ENCODE results near the gene STRADA.
"Not testable (repeated sequence)": the region's sequence is repeated elsewhere in the genome, so short reads cannot be mapped to it uniquely, and the experiment has no call there.

Gene STRADA

DNA sequence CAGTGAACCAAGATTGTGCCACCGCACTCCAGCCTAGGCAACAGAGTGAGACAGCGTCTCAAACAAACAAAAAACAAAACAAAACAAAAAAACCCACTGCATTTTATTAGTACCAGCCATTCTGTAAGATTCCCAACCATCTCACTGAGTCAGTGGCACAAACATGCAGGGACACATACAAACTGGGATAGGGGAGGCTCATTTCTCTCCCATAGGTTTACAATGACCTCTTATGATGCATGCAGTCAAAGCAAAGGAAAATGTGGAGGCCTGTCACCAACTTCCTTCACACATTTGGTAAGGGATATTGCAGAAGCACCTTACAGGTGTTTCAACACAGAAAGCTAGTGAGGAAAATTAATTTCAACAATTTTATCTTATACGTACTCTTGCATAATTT lies 12.4 kb upstream of the STRADA start:
- DNase-seq = no peak

DNA sequence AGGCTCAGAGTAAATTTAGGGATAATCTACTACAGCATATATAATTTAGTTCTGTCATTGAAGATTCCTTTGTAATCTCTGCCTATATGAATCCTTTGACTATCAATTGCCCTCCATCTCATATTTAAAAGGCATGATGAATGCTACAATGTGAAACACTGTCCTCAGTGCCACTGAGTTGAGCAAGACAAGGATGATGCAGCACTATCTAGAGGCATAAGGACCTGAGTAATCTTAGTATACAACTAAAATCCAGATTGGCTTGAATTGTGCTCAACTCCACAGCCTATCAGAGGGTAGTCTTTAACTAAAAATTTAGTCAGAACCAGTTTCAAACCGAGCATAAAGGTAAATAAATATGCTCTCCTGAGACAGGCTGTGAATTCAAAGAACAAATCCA lies 11.6 kb upstream of the STRADA start:
- DNase-seq = no peak

DNA sequence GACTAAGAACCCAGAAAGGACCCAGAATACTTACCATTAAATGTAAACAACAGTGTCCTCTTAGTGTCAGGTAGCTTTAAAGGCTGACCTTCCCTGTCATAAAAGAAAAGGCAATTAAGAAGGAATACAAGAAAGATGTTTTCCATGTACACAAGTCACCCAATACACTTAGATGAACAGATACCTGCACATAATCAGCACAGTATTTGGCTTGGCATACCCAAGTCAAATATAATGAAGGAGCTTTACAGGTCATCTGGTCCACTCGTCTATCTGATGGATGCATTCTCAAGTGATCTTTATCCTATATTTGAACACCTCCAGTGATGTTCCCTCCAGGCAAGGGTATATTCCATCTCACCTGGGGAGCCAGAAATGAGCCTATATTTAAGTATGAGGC lies 11.1 kb upstream of the STRADA start:
- no peak for DNase-seq

DNA sequence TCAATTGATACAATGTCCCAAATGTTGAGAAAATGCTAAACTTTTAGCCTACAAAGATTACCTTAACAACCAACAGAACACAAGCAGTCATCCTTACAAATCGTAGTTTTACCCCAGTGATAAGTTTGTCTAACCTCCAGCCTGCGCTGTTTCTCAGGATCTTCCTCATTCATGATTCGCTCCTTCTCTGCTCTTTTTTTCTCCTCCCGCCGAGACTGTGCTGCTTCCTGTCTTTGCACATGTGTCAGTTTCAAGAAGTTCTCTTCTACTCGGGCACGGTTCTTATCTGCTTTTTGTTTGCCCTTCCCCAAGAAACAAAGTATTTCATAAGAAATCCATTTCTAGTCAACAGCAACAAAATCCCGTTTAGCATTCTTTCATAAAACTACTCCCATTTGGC lies 10.2 kb upstream of the STRADA start:
- DNase-seq = peak; percentile 57

DNA sequence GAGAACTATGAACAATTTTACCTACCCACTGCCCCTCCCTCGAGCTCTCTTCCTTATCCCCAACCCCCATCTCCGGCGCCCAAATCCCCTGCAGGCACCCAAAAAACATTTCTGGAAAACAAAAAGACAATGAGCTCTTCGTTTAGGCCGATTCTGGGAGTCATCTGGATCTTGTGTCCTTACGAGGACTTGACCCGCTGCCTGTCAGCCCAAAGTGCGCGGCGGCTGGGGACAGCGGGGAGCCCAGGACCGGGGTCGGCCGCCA lies 524 bp downstream of the STRADA start:
- no peak for DNase-seq

DNA sequence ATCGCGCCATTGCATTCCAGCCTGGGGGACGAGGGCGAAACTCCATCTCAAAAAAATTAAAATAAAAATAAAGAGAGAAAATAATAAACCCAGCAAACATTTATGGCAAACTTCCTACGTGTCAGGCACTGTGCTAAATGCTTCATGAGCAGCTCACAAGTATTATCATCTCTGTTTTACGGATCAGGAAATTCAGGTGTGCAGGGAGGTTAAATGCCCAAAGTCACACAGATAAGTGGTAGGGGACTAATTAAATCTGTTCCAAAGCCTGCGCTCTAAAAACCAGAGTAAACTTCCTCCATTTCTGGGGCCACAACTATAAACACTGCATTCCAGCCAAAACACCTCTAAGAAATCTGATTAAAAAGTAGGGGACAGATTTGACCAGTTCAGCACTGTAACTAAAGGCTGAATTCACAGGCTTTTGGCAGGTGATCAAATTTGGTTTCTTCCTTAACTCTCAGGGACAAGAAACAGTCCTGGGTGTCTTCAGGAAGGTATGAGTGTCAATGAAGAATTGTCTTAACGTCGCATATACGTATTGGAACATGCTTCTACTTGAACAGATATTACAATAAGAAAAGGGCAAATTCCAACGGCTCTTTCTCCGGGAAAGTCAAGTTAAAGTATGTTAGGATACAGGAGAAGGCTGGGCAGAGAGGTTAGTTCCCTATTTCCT lies 996 bp downstream of the STRADA start:
- no peak for DNase-seq

DNA sequence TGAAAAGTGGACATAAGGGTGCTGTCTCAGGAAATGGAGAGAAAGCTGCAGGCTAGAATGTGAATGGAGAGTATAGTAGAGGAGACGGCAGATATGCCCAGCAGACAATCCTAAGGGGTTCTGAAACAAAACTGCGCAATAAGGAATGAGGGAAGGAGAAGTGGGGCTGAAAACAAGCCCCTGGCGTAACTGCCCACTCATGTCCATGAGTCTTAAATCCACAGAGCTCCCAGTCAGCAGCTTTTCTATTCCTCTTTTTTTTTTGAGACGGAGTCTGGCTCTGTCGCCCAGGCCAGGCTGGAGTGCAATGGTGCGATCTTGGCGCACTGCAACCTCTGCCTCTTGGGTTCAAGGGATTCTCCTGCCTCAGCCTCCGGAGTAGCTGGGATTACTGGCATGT lies 5.9 kb downstream of the STRADA start:
- DNase-seq = no peak

DNA sequence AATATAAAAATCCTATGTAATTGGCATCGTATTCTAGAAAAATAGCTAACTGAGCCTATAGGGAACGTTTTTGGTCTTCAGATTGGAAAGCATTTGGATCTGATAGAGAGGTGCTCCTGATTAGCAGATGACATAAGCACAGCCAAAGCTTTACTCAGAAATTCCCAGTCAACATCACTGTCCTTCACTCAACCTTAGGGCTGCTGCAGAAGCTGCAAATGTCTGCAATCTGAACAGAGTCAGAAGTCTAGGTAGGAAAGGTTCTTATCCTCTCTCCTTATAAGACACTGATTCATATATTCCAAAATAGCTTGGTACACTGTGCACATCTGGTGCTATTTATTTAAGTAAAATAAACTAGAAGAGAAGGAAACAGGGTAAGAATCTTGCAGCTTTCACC lies 19.2 kb downstream of the STRADA start:
- no peak for DNase-seq

DNA sequence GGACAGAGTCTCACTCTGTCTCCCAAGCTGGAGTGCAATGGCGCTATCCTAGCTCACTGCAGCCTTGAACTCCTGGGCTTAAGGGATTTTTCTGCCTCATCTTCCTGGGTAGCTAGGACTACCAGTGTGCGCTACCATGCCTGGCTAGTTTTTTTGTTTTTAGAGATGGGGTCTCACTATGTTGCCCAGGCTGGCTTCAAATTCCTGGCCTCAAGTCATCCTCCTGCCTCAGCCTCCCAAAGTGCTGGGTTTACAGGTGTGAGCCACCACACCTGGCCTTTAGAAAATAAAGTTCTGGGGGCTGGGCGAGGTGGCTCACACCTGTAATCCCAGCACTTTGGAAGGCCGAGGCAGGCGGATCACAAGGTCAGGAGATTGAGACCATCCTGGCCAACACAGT lies 21.4 kb downstream of the STRADA start:
- not testable (repeated sequence) for DNase-seq

DNA sequence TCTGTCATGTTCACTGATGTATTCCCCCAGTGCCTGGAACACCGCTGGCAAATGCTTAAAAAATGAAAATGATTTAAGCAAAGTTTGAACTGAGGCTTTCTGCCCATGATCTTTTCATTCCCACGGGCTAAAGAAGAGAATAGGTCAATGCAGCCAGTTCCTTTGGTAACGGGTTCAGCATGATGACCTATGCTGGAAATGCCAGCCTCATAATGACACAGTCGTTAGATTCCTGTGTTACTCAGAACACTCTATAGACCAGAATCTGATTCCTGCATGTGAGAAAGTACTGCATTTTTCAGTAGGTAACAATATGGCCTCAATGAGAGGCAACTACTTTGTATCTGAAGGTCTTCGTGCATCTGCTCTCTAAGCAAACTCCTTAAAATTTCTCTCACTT lies 22.6 kb downstream of the STRADA start:
- DNase-seq = no peak

DNA sequence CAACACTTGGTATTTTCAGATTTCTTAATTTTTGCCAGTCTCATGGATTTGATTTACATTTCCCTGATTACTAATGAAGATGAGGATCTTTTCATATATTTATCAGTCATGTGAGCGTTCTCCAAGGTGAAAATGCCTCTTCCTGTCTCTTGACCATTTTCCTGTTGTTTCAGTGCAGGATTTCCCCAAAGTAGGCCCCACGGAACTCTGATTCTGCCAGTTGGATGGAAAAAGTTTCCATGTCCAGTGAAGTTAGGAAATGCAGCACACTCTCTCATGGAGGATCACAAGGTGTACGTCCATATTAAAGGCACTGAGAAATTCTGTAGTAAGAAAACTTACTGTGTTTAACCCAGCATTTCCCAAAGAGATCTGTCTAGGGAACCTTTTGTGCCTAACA lies 25.2 kb downstream of the STRADA start:
- no peak for DNase-seq

DNA sequence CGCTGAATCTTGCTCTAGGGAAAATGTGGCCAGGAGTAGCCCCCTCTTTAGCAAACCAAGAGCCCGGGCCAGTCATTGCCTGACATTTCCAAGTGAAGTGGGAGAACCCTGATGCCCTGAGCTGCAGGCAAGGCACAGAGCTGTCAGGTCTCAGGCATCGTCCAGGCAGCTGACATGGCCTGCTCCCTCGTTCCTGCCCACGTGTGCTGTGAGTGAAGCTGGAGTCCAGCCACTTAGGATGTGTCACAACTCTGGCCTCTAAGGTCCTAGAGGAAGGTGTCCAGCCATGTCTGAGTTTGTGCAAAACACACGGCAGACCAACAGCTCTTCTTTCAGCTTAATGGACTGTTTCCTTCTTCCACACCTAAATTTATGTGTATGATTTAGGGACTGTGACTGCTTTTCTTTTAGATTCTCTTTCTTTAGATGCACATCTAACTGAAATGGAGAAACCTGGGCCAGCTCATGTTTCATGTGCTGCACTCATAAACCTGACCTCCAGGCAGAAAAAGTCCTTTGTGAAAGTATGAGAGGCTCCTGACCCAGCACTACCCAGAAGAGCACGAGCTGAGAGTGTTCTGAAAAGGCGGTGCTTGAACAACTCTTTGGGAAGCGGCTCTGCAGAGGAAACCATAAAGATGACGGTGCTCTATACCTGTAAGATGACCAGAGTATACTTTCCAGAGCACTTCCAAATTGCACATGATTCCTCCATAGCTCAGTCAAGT lies 26.9 kb downstream of the STRADA start:
- no peak for DNase-seq

DNA sequence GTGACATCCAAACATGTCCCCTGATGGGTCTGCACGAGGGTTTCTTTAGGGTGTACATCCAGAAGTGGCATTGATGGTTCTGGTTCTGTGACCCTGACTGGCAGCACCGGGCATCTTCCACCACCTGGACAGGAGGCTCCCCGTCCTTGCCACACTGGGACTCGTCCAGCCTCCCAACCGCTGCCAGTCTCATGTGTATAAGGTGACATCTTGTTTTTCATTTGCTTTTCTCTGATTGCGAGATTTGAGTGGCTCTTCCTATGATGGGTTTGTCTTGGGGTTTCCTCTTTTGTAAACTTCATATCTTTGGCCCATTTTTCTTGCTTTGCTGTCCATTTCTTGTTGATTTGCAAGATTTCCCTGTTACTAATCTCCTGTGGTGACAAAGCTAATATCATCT lies 32.5 kb downstream of the STRADA start:
- DNase-seq = no peak

DNA sequence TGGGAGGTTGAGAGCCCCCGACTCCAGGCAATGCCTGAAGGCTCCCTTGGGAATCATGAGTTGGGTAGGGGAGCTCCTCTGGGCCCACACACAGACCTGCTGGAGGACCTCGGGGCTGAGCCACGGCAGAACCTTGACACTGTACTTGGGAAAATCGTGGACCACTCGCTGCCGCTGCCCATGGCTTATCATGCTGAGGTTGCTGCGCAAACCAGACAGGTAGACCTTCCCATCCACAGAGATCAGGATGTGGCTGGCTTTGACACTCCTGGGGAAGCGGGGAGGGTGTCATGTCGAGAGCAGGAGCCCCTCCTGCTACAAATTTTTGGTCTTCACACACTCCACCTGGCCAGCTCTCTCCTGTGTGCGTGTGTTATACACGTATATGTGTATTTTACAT lies 34.4 kb downstream of the STRADA start:
- DNase-seq = peak; percentile 62

DNA sequence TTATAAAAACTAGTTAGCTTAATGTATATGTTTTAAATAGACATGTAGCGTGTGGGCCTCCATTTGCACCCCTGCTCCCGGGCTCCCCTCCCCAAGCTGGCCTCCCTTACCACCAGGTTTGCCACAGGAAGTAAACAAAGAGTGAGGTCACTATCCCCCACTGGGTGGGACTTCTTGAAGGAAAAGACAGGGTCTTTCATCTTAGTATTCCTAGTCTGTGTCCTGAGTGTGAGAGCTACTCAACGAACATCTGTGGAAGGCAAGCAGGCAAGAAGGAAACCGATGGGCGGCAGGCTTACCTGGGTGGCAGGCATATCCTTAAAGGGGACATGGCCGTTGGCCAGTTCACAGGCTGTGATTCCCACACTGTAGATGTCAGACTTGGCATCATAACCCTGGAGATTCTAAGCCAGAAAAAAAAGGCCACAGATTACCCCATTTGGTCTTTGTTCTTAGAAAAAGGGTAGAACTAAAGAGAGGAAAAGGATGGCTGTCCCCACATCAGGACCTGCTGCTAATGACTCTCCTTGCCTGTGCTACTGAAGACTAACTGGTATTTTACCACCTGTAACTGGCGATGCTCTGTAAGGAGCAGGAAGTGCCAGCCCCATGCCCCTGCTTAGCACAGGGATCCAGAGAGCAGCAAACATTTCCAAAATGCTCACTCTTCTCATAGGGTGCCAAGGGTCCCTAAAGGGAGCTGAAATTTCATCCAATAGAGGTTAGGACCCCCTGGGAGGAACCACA lies 35.1 kb downstream of the STRADA start:
- peak; percentile 50 for DNase-seq

DNA sequence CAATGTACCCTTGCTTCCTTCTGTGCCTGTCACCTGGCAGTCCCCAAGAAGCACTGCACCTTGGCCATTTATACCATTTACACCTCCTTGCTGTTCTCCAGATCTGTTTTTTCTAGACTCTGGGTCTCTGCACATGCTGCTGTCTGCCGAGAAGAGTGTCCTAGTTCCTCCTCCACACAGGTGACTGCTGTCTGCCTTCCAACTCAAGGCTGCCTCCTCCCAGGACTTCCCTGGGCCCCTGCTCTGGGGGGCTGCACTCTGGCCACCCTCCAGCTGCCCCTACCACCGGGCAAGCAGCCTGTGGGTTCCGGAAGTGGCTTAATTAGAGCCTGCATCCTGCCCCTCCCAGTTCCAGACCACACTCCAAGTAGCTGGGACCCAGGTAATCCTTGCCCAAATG lies 35.9 kb downstream of the STRADA start:
- DNase-seq = no peak

DNA sequence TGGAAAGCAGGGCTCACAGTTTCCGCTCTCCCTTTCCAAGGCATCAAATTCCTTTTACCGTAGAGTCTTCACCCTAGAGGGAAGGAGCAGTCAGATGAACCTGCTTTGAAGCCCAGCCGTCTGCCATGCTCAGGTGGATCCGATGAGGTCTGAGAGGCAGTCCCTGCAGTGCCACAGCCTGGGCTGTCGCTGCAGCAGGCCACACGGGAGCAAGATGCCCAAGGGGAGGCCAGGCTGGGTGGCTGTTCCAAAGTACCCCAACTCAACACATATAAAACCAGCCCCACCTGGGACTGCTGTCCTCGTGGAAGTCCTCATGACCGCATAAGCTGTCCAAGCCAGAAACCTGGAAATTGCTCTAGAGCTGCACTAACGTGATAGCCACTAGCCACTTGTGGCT lies 36.8 kb downstream of the STRADA start:
- DNase-seq = no peak

DNA sequence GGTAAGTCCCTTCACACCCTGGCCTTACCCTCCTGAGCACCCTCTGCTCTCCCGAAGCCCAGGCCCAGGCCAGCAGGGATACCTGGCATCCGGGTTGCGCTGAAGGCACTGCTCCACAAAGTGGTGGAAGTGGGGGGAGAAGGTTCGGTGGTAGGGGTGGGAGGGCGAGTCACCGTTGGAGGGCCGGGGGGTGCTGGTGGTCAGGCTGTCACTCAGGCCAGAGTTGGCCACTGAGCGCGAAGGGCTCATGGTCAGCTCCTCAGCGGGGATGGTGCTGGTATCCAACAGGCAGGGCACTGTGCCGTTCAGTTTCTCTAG lies 37.4 kb downstream of the STRADA start:
- DNase-seq = no peak

DNA sequence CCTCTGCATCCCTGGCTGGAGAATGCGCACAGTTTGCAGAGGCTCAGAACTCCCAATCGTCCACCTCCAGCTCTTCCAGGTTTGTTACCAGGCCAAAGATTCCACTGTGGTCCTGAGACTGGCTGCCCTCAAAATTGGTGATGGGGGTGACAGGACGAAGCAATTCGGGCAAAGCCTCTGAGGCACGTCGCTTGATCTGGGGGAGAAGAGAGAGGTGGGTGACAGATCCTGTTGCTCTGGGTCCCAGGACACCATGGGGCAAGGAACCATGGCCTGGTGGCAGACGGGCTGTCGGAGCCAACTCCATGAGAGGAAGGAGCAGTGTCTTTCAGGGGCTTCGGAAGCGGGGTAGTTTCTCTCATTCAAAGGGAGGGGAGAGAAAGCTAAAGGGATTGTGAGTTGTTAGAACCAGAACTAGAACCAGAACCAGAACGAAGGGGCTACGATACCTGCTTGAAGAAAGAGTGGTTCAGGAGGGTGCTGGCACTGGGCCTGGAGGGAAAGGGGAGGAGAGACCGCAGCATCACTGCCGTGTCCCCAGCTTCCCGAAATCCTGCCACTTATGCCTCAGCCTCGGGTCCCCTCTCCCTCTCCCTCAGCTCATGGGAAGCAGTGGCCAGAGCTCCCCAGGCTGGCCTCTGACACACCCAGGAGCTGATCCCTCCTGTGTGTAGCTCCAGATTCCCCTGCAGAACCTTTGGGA lies 37.9 kb downstream of the STRADA start:
- no peak for DNase-seq

DNA sequence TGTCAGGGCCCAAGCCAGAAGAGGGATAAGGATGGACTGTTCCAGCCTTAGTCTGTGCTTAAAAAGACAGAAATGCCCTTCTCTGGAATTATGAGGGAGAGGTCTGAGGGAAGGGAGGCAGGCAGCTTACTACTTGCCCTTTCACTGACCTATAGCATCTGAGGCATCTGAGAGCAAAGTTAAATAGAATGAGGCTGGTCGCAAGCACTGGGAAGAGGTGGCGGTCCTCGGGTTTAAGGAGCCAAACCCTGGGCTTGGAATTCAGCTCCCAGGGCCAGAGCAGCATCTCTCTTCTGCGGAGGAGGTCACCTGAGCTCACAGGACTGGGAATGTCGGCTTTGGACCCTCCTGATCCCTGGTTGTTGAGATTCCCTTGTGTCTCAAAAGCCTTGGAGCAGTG lies 38.6 kb downstream of the STRADA start:
- no peak for DNase-seq

DNA sequence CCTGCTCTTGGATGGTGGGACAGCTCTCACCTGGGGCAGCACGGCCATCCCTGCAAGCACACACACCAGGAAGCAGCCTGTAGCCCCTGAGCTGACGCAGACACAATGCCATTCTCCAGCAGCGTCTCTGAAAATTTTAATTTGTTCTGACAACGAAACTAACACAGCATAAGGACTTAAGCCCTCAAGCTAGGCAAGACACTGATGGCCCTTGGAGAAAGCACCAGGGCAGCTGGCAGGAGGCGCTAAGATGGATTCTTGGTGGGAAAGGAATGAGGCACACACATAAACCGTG lies 38.9 kb downstream of the STRADA start:
- no peak for DNase-seq

DNA sequence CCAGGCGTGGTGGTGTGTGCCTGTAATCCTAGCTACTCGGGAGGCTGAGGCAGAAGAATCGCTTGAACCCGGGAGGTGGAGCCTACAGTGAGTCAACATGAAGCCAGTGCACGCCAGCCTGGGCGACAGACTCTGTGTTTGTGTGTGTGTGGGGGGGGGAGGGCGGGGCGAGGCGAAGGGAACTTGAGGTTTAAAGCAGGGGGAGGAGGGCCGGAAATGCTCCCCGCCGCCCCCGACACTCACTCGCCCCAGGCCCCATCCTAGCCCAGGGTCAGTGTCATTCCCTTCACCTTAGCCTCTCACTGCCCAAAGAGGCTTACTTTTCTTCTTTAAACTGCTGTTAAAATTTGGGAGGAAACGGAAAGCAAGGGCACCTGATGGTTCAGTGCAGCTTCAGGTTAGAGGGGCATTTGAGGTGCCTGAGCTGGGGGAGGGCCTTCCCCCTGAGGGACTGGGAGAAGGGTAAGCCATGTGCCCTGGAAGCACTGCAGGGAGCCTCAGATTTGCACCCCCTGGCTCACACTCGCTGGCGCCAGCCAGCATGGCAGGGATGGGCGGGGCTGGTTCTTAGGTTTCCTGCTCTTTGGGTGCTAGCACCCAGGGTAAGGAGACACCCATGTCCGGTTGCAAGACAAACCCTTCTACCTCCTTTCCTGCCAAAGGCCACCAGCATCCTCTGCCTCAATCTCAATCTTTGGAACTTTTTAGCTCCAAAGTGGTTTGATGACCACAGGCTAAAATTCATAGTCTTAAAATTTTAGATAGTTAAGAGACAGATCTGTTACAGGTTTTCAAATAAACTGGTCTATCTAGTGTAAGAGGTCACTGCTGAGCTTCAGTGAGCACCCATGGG lies 39.5 kb downstream of the STRADA start:
- peak; percentile 93 for DNase-seq

DNA sequence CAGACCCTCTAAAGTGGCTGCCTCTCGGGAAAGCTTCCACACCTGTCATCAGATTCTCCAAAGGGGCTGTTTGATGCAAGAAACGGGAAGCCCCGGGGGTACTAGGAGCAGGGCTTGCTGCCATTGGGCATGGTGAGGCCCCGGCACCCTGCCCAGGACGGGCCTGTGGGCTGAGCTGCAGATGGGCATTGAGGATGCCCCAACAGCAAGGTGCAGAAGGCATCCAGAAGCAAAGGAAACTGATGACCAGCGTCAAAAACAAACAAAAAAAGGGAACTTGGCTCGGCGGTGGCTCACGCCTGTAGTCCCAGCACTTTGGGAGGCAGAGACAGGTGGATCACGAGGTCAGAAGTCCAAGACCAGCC lies 40.2 kb downstream of the STRADA start:
- no peak for DNase-seq
